GM19395 (cell line): Measurements from ENCODE around the gene SEC14L2.

ENCODE experiments used
- ATAC-seq: cut with Tn5 transposase; IDR thresholded peaks from one replicate; pipeline ENCODE4 v1.9.1; 2021; ENCODE audit warnings: mild to moderate bottlenecking, moderate library complexity; ENCODE audit not compliant: unreplicated experiment

The SEC14L2 gene

DNA sequence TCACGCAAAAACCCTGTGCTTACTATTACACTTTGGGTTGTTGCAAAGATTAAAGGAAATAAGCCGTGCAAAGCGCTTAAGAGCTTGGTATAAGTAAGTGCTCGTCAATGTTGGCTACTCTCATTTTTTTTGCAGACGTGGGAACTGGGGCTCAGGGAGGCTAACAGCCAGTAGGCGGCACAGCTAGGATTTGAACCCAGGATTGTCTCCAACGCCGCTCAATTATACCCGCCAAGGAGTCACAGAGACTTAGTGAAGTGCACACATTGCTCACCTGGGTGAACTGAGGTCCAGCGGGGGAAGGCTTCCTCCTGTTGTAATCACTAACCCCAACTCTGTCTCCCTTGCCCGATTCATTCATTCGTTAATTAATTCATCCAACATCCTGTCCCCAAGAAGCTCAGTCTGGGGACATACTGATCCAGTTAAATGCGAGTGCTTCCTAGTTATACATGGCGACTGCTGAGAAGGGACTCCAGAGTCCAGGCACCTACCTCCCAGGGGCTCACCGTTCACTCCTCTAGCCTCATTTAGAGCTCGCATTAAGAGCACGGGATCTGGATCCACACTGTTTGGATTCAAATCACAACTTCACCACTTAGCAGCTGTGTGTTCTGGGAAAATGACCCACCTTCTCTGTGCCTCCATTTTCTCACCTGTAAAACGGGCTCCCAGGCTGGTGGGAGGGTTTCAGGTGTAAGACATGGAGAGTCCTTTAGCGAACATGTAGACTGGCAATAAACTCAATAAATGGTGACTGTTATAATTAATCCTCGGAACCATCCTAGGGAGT is 27.9 kb downstream of the SEC14L2 start:
- no peak for ATAC-seq

GRCh38 chr22:30425327-30425615 is 28.5 kb downstream of the SEC14L2 start:
- no peak for ATAC-seq

DNA sequence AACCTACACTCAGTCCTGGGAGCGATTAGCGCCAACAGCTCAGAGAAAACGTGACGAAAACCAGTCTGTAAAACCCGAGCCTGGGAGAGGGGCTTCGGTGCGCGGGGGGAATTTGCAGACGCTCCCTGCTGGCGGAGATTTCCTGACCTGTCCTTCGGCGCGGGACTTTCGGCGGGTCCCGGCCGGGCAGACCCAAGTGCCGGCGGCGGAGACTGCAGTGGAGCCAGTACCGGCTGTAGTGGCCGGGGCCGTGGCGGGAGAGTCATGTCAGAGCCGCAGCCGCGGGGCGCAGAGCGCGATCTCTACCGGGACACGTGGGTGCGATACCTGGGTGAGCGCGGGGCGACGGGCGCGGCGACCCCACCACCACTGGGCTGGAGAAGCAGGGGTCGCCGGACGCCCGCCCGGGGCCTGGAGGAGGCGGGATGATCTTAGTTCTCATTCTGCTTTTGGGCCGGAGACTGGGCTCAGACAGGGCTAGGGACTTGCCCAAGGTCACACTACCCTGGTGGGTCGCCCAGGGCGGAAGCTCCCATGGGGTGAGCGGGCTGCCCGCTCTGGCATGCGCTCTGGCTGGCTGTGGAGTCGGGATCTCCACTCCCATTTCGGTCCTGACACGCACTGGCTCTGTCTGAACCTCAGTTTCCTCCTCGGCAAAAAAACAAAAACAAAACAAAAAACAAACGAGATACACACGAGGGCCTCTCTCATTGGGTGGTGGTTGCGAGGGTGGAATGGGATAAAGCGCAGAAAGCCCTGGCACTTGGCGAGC is 29.0 kb downstream of the SEC14L2 start, which contains the start of gene MTFP1:
TSS of gene MTFP1 (plus strand) at position 153 of the 772 bp plus-strand sequence. CDS start at position 265, 112 bp downstream.
- no peak for ATAC-seq

DNA sequence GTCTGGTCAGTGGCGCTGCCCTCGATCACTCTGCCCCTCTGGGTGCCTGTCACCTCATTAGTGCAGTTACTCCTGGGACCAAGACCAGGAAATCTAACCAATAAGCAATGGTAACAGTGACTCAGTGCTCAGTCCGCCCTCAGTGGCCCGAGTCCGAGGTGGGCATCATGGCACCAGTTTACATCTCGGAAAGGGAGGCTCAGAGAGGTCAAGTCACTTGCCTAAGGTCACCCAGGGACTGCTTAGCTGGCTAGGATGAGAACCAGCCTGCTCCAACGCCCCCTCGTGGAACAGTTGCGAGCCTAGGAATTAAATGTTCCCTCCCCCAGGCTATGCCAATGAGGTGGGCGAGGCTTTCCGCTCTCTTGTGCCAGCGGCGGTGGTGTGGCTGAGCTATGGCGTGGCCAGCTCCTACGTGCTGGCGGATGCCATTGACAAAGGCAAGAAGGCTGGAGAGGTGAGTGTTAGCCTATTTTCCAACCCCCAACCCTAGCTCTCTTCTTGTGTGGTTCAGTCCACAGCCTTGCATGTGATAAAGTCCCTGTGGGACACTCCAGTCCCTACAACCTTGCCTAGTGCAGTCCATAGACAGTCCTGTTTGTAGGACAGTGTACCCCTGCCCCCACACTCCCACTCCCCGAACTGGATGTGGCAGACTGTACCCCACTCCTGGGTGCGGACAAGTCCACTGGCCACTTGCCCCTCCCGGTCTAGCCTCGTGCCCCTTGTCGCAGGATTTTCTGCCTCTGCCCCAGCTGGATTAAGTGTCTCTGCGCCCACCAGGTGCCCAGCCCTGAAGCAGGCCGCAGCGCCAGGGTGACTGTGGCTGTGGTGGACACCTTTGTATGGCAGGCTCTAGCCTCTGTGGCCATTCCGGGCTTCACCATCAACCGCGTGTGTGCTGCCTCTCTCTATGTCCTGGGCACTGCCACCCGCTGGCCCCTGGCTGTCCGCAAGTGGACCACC is 29.9 kb downstream of the SEC14L2 start:
- ATAC-seq = no peak

DNA sequence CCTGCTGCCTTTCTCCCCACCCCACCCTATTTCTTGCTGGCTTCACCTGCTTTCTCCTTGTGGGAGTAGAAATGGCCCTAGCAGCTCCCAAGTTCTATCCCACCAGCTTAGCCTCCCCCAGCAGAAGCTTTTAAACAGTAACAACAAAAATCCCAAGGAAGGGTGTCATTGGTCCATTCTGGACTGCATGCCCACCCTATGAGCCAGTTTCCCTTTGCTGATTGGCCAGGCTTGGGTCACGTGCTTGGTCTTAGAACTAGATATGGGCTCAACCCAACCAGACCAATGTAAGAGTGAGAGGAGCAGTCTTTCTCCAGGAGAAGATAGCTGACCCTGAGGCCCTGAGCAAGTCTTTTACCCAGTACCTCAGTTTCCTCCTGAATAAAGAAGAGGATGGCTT is 31.1 kb downstream of the SEC14L2 start:
- no peak for ATAC-seq

- no peak for ATAC-seq
These were observed 33.1 kb downstream of the SEC14L2 start for GRCh38 chr22:30429887-30430286.

DNA sequence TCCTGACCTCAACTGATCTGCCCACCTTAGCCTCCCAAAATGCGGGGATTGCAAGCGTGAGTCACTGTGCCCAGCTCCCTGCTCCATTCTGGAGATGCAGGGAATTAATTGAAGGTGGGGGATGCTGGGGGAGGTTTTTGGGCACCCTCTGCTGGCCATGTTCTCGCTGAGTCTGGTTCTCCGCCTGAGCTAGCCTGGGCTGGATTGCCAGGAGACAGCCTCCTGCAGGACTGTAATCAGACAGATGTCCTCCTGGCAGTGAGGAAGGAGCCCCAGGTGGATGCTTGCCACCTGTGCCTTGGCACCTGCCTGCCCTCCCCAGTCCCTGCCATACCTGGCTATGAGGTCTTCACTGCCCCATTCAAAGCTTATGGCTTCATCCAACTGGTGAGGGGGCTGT is 34.1 kb downstream of the SEC14L2 start:
- ATAC-seq = no peak

- no peak for ATAC-seq
These were observed 35.3 kb downstream of the SEC14L2 start for GRCh38 chr22:30432096-30432495.

GRCh38 chr22:30432520-30432919 is 35.7 kb downstream of the SEC14L2 start:
- ATAC-seq = no peak

- ATAC-seq = no peak
These were observed 36.4 kb downstream of the SEC14L2 start for GRCh38 chr22:30433227-30433626.

DNA sequence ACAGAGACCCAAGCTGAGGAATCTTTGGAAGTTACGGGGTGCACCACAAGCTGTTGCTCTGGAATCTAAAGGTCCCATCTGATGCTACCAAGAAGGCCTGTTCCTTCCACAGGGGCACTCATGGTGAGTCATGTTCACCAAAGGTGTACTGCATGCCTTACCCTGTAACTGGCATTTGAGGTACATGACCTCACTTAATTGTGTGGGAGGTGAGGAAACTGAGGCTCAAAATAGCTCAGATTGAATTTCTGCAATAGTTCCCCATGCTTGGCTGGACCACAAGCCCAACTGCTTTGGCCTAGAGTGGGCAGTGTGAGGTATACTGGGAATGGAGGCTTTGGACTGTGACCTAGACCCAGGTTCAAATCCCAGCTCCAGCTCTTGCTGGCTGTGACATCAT is 37.0 kb downstream of the SEC14L2 start:
- ATAC-seq = no peak

GRCh38 chr22:30434843-30435242 is 38.0 kb downstream of the SEC14L2 start:
- no peak for ATAC-seq

DNA sequence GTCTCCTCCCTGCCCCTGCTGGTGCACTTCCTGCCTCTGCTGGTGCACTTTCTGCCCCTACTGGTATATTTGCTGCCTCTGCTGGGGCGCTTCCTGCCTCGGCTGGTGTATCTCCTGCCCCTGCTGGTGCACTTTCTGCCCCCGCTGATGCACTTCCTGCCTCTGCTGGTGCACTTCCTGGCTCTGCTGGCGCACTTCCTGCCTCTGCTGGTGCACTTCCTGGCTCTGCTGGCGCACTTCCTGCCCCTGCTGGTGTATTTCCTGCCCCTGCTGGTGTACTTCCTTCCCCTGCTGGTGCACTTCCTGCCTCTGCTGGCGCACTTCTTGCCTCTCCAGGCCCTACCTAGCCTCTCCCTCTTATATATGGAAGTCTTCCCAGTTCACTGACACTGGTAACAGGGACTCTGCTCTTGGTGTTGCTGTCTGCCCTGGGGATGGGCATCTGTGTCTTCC is 38.9 kb downstream of the SEC14L2 start:
- ATAC-seq = no peak

- ATAC-seq = no peak
These were observed 39.4 kb downstream of the SEC14L2 start for GRCh38 chr22:30436196-30436595.

- ATAC-seq = no peak
These were observed 41.7 kb downstream of the SEC14L2 start for GRCh38 chr22:30438559-30438958.

DNA sequence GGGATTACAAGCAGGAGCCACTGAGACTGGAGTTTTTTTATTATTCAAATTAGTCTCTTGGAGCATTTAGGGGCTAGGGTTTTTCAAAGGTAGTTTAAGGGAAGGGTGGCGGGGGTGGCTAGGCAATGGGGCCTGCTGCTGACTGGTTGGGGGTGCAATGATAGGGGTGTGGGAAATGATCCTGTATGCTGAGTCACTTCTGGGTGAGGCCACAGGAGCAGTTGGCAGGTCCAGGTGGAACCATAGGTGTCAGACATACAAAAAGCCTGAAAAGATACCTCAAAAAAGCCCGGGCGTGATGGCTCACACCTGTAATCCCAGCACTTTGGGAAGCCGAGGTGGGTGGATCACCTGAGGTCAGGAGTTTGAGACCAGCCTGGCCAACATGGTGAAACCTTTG is 42.4 kb downstream of the SEC14L2 start:
- ATAC-seq = no peak

DNA sequence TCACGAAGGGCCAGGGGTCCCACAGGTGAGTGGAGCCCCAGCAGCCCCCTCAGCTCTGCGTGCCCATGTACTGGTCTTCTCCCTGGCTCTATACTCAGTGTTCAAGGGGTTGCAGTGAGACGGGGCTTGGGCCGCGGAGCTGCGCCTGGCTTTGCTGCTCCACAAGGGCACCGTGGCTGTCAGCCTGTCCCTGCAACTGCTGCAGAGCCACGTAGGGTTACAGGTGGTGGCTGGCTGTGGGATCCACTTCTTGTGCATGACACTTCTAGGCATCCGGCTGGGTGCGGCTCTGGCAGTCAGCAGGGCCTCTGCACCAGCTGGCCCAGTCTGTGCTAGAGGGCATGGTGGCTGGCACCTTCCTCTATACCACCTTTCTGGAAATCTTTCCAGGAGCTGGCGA is 43.0 kb downstream of the SEC14L2 start:
- no peak for ATAC-seq

DNA sequence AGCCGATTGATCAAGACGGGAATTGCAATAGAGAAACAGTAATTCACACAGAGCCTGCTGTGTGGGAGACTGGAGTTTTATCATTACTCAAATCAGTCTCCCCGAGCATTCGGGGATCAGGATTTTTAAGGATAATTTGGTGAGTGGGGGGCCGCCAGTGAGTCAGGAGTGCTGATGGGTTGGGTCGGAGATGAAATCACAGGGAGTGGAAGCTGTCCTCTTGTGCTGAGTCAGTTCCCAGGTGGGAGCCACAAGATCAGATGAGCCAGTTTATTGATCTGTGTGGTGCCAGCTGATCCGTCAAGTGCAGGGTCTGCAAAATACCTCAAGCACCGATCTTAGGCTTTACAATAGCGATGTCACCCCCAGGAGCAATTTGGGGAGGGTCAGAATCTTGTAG is 44.3 kb downstream of the SEC14L2 start:
- ATAC-seq = no peak

DNA sequence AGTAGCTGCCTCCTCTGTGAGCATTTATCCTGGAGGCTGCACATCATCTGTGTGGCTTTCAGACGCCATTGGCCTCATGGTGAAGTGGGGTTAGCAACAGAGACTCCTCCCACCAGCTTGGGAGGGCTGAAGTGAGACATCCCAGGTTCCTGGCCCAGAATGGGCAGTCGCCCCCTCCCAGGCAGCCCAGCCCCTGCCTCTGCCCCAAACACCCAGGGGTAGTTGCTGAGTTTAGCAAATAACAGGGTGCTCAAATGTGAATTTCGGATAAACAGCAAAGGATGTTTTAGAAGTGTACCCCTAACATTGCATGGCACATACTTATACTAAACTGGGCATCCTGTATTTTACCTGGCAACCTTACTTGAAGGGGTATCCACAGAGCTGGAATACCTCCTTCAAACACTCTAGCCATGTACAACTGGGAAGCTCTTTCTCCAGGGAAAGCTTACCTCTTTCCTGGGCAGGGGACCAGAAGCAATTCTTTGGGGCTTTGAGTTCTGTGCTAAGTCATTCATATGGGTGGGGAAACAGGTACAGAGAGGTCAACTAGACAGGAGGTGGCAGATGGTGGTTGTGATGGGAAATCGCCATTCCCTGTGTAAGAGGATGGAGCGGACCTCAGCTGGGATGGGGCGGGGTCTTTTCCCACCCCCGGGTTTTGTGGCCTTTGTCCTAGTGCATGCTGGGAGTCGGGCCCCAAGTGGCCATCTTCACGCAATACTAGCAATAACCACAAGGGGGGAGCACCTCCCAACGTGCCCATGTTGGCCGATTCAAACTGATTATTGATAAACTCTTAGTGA is 48.0 kb downstream of the SEC14L2 start:
- no peak for ATAC-seq

DNA sequence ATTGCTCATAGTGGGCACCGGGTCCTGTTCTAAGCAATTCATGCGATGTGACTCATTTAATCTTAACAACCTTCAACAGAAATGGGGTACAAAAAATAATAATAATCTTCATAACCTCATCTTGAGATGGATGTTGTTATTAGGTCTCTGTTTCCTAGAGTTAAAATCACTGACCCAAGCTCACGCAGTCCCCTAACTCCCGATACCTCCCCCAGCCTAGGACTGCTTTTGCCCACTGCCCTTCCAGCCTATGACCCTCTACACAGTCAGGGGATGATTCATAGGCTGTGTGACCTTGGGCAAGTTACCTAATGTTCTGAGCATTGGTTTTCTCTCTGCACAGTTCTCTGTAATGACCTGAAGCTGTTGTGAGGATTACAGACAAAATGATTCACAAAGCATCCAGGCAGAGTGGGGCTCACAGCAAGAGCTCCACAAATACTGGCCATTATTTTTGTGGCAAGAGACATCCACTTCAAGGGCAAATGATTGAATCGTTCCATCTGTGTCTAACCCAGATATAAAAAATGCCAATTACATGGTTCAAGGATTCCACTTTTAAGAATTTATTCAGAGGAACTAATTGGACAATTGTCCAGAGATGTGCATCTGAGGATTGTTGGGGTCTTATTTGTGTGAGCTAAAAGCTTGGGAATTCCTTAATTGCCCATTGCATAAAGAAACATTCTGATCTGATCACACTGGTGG is 48.8 kb downstream of the SEC14L2 start:
- no peak for ATAC-seq
